GM23338 (cell line): ENCODE measurements around the gene SIGLEC15. TPM values are rescaled to one million over a fixed set of nuclear protein-coding genes. Genes with fewer than 3 reads are reported as not detected.

Source experiments
- ATAC-seq: fragments of 200-7000 bp; cut with Tn5 transposase; 3 replicates; pipeline ENCODE4 v1.9.1; 2020
- DNase-seq: peaks from one replicate; pipeline ENCODE4 v3.0.0-alpha.2; 2015; ENCODE audit warnings: low spot score
- H2AFZ ChIP-seq: fragments of 200-600 bp; sonication (generic); 2 replicates; pipeline ENCODE4 v1.8.0; 2016; ENCODE audit warnings: antibody characterized with exemption, mild to moderate bottlenecking, moderate library complexity
- H3F3A ChIP-seq: fragments of 200-600 bp; sonication (generic); replicated peaks from 2 replicates; pipeline ENCODE4 v1.8.0; 2017; ENCODE audit warnings: antibody characterized with exemption, mixed run types, low read depth
- H3K27ac ChIP-seq: fragments of 200-600 bp; sonication (generic); 2 replicates; pipeline ENCODE4 v1.6.1; 2016; ENCODE audit warnings: low read depth
- H3K27me3 ChIP-seq: fragments of 200-600 bp; sonication (generic); 2 replicates; pipeline ENCODE4 v1.8.0; 2016; ENCODE audit warnings: mild to moderate bottlenecking, mixed run types, moderate library complexity; ENCODE audit not compliant: insufficient read depth
- H3K36me3 ChIP-seq: fragments of 200-600 bp; sonication (generic); 2 replicates; pipeline ENCODE4 v1.8.0; 2016; ENCODE audit warnings: mild to moderate bottlenecking; ENCODE audit not compliant: insufficient read depth
- H3K4me1 ChIP-seq: fragments of 200-600 bp; sonication (generic); 2 replicates; pipeline ENCODE4 v1.8.0; 2016; ENCODE audit warnings: mild to moderate bottlenecking, moderate library complexity; ENCODE audit not compliant: insufficient read depth
- H3K4me2 ChIP-seq: fragments of 200-600 bp; sonication (generic); 2 replicates; pipeline ENCODE4 v1.7.1; 2017; ENCODE audit warnings: mixed run types
- H3K4me3 ChIP-seq: fragments of 200-600 bp; sonication (generic); 2 replicates; pipeline ENCODE4 v1.6.1; 2016; ENCODE audit warnings: mixed run types
- H3K79me2 ChIP-seq: fragments of 200-600 bp; sonication (generic); replicated peaks from 2 replicates; pipeline ENCODE4 v1.8.0; 2017; ENCODE audit warnings: mild to moderate bottlenecking; ENCODE audit not compliant: insufficient read depth
- H3K9me2 ChIP-seq: fragments of 200-600 bp; sonication (generic); 2 replicates; pipeline ENCODE4 v1.8.0; 2017; ENCODE audit not compliant: insufficient read depth
- H4K20me1 ChIP-seq: fragments of 200-600 bp; sonication (generic); replicated peaks from 2 replicates; pipeline ENCODE4 v1.8.0; 2017; ENCODE audit warnings: mild to moderate bottlenecking; ENCODE audit not compliant: insufficient read depth
- H3K27ac Mint-ChIP-seq: 2 replicates; pipeline ENCODE4 v1.8.0; 2020; ENCODE audit warnings: inconsistent platforms, mild to moderate bottlenecking, moderate library complexity, mixed read lengths
- H3K27me3 Mint-ChIP-seq: 3 replicates; pipeline ENCODE4 v1.8.0; 2022; ENCODE audit warnings: low read depth, mild to moderate bottlenecking, moderate library complexity, mixed read lengths, inconsistent platforms; ENCODE audit not compliant: insufficient read depth, poor library complexity
- H3K36me3 Mint-ChIP-seq: 3 replicates; pipeline ENCODE4 v1.8.0; 2021; ENCODE audit warnings: low read depth, mild to moderate bottlenecking, inconsistent platforms, moderate library complexity, mixed read lengths
- H3K4me1 Mint-ChIP-seq: 3 replicates; pipeline ENCODE4 v1.8.0; 2020; ENCODE audit warnings: mild to moderate bottlenecking, inconsistent platforms, mixed read lengths
- H3K4me3 Mint-ChIP-seq: 3 replicates; pipeline ENCODE4 v1.8.0; 2021; ENCODE audit warnings: moderate library complexity, mild to moderate bottlenecking, inconsistent platforms, mixed read lengths
- H3K9me3 Mint-ChIP-seq: 3 replicates; pipeline ENCODE4 v1.8.0; 2020; ENCODE audit warnings: moderate library complexity, mild to moderate bottlenecking, inconsistent platforms, mixed read lengths
- CREB1 ChIP-seq: fragments of 250-450 bp; sonication (Bioruptor Pico); IDR thresholded peaks from 2 replicates; pipeline ENCODE4 v1.5.0; 2020; ENCODE audit warnings: low read depth, mild to moderate bottlenecking, moderate library complexity
- EZH2 ChIP-seq: fragments of 200-600 bp; sonication (generic); IDR thresholded peaks from one replicate; pipeline ENCODE4 v1.8.0; 2017; ENCODE audit warnings: antibody characterized with exemption, mild to moderate bottlenecking, low read depth; ENCODE audit not compliant: unreplicated experiment
- EZH2phosphoT487 ChIP-seq: fragments of 200-600 bp; sonication (generic); IDR thresholded peaks from one replicate; pipeline ENCODE4 v1.8.1; 2018; ENCODE audit warnings: antibody characterized with exemption; ENCODE audit not compliant: unreplicated experiment
- JUNB ChIP-seq: IDR thresholded peaks from one replicate; pipeline ENCODE4 v1.6.1; 2016; ENCODE audit warnings: antibody characterized with exemption; ENCODE audit not compliant: unreplicated experiment
- POLR2AphosphoS5 ChIP-seq: IDR thresholded peaks from 2 replicates; pipeline ENCODE4 v1.6.1; 2016; ENCODE audit warnings: antibody characterized with exemption, low read depth
- STAT1 ChIP-seq: IDR thresholded peaks from one replicate; pipeline ENCODE4 v1.6.1; 2016; ENCODE audit warnings: antibody characterized with exemption; ENCODE audit not compliant: unreplicated experiment
- ZNF331 ChIP-seq: fragments of 250-450 bp; sonication (Bioruptor Pico); IDR thresholded peaks from 2 replicates; pipeline ENCODE4 v1.5.0; 2020; ENCODE audit warnings: low read depth, mild to moderate bottlenecking, moderate library complexity
- polyA plus RNA-seq: library from polyadenylated mRNA; unstranded; fragments of >200 nt; fragmentation: Nextera tagmentation; extraction: Ambion mirVana; gene quantifications from 2 replicates; pipeline ENCODE4 v1.2.1, GENCODE V29; 2016
- total RNA-seq: library from RNA; depleted of rRNA; stranded (reverse); fragments of >200 nt; shearing (Covaris generic); gene quantifications from 2 replicates; pipeline ENCODE4 v1.2.3, GENCODE V29; 2014
- TF ChIP-seq, protein P1 (sequence below): IDR thresholded peaks from 2 replicates; pipeline ENCODE4 v1.6.1; 2016; ENCODE audit warnings: antibody characterized with exemption
- TF ChIP-seq, protein P2 (sequence below), 2 experiments: fragments of 200-600 bp in 1 of 2; sonication (generic) in 1 of 2; conservative IDR thresholded peaks; 2 replicates each; pipeline versions ENCODE4 v1.5.1 to v1.6.1; 2016 to 2017; ENCODE audit warnings: antibody characterized with exemption in 2 of 2, low read depth in 2 of 2, mild to moderate bottlenecking in 2 of 2, moderate library complexity in 1 of 2
- TF ChIP-seq, protein P3 (sequence below): fragments of 250-450 bp; sonication (Bioruptor Pico); IDR thresholded peaks from 2 replicates; pipeline ENCODE4 v1.5.0; 2020; ENCODE audit warnings: mild to moderate bottlenecking, moderate library complexity

Gene SIGLEC15
- total and polyA plus RNA-seq, 2 experiments from 2014 or later, result 0.29 TPM; not detected in 1

DNA sequence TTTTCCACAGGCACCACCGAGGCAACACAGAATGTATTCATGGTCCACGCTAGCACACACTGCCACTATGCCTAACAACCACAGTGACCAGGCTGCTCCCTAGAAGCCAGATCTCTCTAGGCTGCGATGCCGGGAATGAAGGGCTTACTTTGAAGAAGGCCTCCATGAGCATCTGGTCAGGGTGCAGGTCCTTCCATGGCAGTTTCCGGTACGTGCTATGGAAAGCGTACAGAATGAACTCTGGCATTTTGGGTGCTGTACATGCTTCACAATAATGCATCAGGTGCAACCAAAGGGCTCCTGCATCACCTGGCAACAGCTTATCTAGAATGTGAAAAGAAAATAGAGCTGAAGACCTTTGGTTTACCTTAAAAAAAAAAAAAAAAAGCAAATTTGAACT is 44.9 kb downstream of the SIGLEC15 start:
- ATAC-seq, result no peak
- H3K4me1 ChIP-seq, result no peaks in the 10 kb centered on the region

More for the DNA sequence above, 44.9 kb downstream of the SIGLEC15 start:
- H3K27ac Mint-ChIP-seq, result no peak overlapping the region
- Histone ChIP-seq H3K27ac (no peak overlapping the region), H3F3A (no peaks in the 10 kb centered on the region), H3K27me3 (no peaks in the 10 kb centered on the region), H3K9me2 (no peaks in the 10 kb centered on the region), H3K4me2 (no peak overlapping the region), H3K79me2 (no peaks in the 10 kb centered on the region), H2AFZ (no peak overlapping the region), H3K4me3 (no peak overlapping the region), H4K20me1 (no peaks in the 10 kb centered on the region; the same call in 1 of the 2 replicates), H3K36me3 (no peaks in the 10 kb centered on the region)
- H3K27me3 Mint-ChIP-seq, result no peaks in the 10 kb centered on the region
- no peaks in the 10 kb centered on the region for H3K4me1 Mint-ChIP-seq
- H3K36me3 Mint-ChIP-seq, result peaks cover 28% of the 10 kb centered on the region
- TF ChIP-seq, protein P1, sequence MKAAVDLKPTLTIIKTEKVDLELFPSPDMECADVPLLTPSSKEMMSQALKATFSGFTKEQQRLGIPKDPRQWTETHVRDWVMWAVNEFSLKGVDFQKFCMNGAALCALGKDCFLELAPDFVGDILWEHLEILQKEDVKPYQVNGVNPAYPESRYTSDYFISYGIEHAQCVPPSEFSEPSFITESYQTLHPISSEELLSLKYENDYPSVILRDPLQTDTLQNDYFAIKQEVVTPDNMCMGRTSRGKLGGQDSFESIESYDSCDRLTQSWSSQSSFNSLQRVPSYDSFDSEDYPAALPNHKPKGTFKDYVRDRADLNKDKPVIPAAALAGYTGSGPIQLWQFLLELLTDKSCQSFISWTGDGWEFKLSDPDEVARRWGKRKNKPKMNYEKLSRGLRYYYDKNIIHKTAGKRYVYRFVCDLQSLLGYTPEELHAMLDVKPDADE, result no peak
- TF ChIP-seq JUNB (no peak), CREB1 (no peak), STAT1 (no peak), EZH2phosphoT487 (no peak), ZNF331 (CRISPR knock-in tag) (no peak), POLR2AphosphoS5 (no peak), EZH2 (no peak)
- TF ChIP-seq, protein P2, sequence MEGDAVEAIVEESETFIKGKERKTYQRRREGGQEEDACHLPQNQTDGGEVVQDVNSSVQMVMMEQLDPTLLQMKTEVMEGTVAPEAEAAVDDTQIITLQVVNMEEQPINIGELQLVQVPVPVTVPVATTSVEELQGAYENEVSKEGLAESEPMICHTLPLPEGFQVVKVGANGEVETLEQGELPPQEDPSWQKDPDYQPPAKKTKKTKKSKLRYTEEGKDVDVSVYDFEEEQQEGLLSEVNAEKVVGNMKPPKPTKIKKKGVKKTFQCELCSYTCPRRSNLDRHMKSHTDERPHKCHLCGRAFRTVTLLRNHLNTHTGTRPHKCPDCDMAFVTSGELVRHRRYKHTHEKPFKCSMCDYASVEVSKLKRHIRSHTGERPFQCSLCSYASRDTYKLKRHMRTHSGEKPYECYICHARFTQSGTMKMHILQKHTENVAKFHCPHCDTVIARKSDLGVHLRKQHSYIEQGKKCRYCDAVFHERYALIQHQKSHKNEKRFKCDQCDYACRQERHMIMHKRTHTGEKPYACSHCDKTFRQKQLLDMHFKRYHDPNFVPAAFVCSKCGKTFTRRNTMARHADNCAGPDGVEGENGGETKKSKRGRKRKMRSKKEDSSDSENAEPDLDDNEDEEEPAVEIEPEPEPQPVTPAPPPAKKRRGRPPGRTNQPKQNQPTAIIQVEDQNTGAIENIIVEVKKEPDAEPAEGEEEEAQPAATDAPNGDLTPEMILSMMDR (conservative IDR thresholded peaks at IDR 0.05; ENCODE audit: low read depth in 2 of 2), result no peak
- TF ChIP-seq, protein P3, sequence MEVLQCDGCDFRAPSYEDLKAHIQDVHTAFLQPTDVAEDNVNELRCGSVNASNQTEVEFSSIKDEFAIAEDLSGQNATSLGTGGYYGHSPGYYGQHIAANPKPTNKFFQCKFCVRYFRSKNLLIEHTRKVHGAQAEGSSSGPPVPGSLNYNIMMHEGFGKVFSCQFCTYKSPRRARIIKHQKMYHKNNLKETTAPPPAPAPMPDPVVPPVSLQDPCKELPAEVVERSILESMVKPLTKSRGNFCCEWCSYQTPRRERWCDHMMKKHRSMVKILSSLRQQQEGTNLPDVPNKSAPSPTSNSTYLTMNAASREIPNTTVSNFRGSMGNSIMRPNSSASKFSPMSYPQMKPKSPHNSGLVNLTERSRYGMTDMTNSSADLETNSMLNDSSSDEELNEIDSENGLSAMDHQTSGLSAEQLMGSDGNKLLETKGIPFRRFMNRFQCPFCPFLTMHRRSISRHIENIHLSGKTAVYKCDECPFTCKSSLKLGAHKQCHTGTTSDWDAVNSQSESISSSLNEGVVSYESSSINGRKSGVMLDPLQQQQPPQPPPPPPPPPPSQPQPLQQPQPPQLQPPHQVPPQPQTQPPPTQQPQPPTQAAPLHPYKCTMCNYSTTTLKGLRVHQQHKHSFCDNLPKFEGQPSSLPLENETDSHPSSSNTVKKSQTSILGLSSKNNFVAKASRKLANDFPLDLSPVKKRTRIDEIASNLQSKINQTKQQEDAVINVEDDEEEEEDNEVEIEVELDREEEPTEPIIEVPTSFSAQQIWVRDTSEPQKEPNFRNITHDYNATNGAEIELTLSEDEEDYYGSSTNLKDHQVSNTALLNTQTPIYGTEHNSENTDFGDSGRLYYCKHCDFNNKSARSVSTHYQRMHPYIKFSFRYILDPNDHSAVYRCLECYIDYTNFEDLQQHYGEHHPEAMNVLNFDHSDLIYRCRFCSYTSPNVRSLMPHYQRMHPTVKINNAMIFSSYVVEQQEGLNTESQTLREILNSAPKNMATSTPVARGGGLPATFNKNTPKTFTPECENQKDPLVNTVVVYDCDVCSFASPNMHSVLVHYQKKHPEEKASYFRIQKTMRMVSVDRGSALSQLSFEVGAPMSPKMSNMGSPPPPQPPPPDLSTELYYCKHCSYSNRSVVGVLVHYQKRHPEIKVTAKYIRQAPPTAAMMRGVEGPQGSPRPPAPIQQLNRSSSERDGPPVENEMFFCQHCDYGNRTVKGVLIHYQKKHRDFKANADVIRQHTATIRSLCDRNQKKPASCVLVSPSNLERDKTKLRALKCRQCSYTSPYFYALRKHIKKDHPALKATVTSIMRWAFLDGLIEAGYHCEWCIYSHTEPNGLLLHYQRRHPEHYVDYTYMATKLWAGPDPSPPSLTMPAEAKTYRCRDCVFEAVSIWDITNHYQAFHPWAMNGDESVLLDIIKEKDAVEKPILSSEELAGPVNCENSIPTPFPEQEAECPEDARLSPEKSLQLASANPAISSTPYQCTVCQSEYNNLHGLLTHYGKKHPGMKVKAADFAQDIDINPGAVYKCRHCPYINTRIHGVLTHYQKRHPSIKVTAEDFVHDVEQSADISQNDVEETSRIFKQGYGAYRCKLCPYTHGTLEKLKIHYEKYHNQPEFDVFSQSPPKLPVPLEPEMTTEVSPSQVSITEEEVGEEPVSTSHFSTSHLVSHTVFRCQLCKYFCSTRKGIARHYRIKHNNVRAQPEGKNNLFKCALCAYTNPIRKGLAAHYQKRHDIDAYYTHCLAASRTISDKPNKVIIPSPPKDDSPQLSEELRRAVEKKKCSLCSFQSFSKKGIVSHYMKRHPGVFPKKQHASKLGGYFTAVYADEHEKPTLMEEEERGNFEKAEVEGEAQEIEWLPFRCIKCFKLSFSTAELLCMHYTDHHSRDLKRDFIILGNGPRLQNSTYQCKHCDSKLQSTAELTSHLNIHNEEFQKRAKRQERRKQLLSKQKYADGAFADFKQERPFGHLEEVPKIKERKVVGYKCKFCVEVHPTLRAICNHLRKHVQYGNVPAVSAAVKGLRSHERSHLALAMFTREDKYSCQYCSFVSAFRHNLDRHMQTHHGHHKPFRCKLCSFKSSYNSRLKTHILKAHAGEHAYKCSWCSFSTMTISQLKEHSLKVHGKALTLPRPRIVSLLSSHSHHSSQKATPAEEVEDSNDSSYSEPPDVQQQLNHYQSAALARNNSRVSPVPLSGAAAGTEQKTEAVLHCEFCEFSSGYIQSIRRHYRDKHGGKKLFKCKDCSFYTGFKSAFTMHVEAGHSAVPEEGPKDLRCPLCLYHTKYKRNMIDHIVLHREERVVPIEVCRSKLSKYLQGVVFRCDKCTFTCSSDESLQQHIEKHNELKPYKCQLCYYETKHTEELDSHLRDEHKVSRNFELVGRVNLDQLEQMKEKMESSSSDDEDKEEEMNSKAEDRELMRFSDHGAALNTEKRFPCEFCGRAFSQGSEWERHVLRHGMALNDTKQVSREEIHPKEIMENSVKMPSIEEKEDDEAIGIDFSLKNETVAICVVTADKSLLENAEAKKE (CRISPR knock-in tag), result no peak
- no peak for DNase-seq
- H3K9me3 Mint-ChIP-seq, result peaks cover 5% of the 10 kb centered on the region; the same call in 2 of the 3 replicates
- no peak overlapping the region for H3K4me3 Mint-ChIP-seq
